ENCODE results near the gene ARHGAP8. TPM values are rescaled to one million over a fixed set of nuclear protein-coding genes. Genes with fewer than 3 reads are reported as not detected.
"Not testable (repeated sequence)": the region's sequence is repeated elsewhere in the genome, so short reads cannot be mapped to it uniquely, and the experiment has no call there.

ARHGAP8 gene
- total RNA-seq, 4 donors from 2014 or later, result 14.9 to 38.8 (median 18.3) TPM

DNA sequence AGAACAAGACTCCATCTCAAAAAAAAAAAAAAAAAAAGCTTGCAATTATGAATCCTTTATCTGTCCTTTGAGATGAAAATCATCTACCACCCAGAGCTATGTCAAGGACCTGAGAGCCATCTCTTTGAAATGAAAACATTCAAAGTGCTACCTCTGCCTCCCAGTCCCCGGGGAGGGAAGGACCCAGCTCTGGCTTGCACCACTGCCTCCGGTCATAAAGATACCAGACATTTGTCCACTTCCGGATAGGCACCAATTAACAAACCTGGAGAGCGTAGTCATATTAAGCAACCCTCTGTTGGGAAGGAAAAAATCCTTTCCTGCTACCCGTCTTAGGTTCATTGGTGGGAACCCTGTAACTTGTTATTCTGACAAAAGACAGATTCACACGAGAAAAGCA, 98.6 kb downstream of the ARHGAP8 start:
- no peak for TF ChIP-seq POLR2A (IDR thresholded peaks at IDR 0.05)
- TF ChIP-seq, protein P1, sequence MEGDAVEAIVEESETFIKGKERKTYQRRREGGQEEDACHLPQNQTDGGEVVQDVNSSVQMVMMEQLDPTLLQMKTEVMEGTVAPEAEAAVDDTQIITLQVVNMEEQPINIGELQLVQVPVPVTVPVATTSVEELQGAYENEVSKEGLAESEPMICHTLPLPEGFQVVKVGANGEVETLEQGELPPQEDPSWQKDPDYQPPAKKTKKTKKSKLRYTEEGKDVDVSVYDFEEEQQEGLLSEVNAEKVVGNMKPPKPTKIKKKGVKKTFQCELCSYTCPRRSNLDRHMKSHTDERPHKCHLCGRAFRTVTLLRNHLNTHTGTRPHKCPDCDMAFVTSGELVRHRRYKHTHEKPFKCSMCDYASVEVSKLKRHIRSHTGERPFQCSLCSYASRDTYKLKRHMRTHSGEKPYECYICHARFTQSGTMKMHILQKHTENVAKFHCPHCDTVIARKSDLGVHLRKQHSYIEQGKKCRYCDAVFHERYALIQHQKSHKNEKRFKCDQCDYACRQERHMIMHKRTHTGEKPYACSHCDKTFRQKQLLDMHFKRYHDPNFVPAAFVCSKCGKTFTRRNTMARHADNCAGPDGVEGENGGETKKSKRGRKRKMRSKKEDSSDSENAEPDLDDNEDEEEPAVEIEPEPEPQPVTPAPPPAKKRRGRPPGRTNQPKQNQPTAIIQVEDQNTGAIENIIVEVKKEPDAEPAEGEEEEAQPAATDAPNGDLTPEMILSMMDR (IDR thresholded peaks at IDR 0.05), result no peak
- no peak overlapping the region for H3K4me3 ChIP-seq
- H3K36me3 ChIP-seq, result no peaks in the 10 kb centered on the region
- H3K27ac ChIP-seq, result no peak overlapping the region
- H3K9me3 ChIP-seq, result no peaks in the 10 kb centered on the region
- peak in 1 of 3 donors; percentile 11 for DNase-seq
- H3K27me3 ChIP-seq, result no peaks in the 10 kb centered on the region
- no peaks in the 10 kb centered on the region for H3K4me1 ChIP-seq

- H3K27me3 ChIP-seq, H3K27ac ChIP-seq, H3K4me3 ChIP-seq, H3K9me3 ChIP-seq, H3K36me3 ChIP-seq, H3K4me1 ChIP-seq: not testable (repeated sequence)
- DNase-seq, result peak in 1 of 3 donors; percentile 3
Measured at GRCh38 chr22:44854641-44855040, 102.3 kb downstream of the ARHGAP8 start.

GRCh38 chr22:44855855-44856254, 103.5 kb downstream of the ARHGAP8 start:
- no peaks in the 10 kb centered on the region for H3K36me3 ChIP-seq
- no peaks in the 10 kb centered on the region for H3K27me3 ChIP-seq
- H3K9me3 ChIP-seq, result no peaks in the 10 kb centered on the region
- no peaks in the 10 kb centered on the region for H3K4me1 ChIP-seq
- peak in 1 of 3 donors; percentile 7 for DNase-seq
- no peak overlapping the region for H3K27ac ChIP-seq
- TF ChIP-seq, protein P1 (IDR thresholded peaks at IDR 0.05), result no peak
- no peak for TF ChIP-seq POLR2A (IDR thresholded peaks at IDR 0.05)
- no peak overlapping the region for H3K4me3 ChIP-seq

DNA sequence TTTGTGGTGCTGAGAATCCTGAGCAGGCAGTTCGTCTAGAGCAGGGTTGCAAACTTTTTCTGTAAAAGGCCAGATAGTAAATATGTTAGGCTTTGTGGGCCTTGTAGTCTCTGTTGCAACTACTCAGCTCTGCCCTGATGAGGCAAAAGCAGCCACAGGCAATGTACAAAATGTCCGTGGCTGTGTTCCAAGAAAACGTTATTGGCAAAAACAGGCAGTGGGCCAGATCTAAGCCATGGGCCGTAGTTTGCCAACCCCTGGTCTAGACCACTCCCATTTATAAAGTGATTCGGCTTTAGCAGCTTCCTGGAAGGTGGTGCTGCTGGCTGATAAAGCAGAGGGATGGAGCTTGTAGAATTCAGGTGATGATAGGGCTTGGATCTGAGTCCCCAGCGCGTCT, 106.4 kb downstream of the ARHGAP8 start:
- H3K9me3 ChIP-seq, H3K27me3 ChIP-seq, DNase-seq, H3K27ac ChIP-seq, H3K36me3 ChIP-seq, H3K4me3 ChIP-seq, H3K4me1 ChIP-seq: not testable (repeated sequence)

DNA sequence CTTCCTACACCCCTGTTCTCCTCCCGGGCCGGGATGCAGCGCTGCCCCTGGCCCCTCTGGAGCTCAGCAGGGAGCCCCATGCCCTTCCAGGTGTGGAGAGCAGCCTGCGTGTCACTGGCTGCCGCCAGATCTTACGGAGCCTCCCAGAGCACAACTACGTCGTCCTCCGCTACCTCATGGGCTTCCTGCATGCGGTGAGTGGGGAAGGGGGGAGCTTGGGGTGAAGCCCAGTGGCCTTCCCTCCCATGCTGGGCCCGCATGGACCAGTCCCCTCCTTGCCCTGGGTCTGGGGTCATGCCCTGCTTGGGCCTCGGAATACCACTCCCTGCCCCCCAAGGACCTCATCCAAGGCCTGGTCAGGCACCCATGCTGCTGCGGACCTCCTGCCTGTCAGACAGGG, 107.3 kb downstream of the ARHGAP8 start:
- DNase-seq, result peak in 1 of 3 donors; percentile 25
- TF ChIP-seq POLR2A (IDR thresholded peaks at IDR 0.05), result no peak
- TF ChIP-seq, protein P1 (IDR thresholded peaks at IDR 0.05), result no peak
- H3K4me3 ChIP-seq, result no peak overlapping the region
- no peak overlapping the region for H3K27ac ChIP-seq
- no peaks in the 10 kb centered on the region for H3K27me3 ChIP-seq
- no peaks in the 10 kb centered on the region for H3K36me3 ChIP-seq
- no peaks in the 10 kb centered on the region for H3K4me1 ChIP-seq
- no peaks in the 10 kb centered on the region for H3K9me3 ChIP-seq

GRCh38 chr22:44860311-44860710, 107.9 kb downstream of the ARHGAP8 start:
- no peak overlapping the region for H3K4me3 ChIP-seq
- H3K36me3 ChIP-seq, result no peaks in the 10 kb centered on the region
- no peaks in the 10 kb centered on the region for H3K27me3 ChIP-seq
- H3K4me1 ChIP-seq, result no peaks in the 10 kb centered on the region
- DNase-seq, result peak in 1 of 3 donors; percentile 5
- TF ChIP-seq, protein P1 (IDR thresholded peaks at IDR 0.05), result no peak
- no peak for TF ChIP-seq POLR2A (IDR thresholded peaks at IDR 0.05)
- H3K9me3 ChIP-seq, result no peaks in the 10 kb centered on the region
- H3K27ac ChIP-seq, result no peak overlapping the region

GRCh38 chr22:44861245-44861644, 108.9 kb downstream of the ARHGAP8 start:
- H3K36me3 ChIP-seq, result no peaks in the 10 kb centered on the region
- H3K27ac ChIP-seq, result no peak overlapping the region
- no peaks in the 10 kb centered on the region for H3K9me3 ChIP-seq
- H3K27me3 ChIP-seq, result no peaks in the 10 kb centered on the region
- no peak overlapping the region for H3K4me3 ChIP-seq
- DNase-seq, result no peak
- TF ChIP-seq, protein P1 (IDR thresholded peaks at IDR 0.05), result no peak
- TF ChIP-seq POLR2A (IDR thresholded peaks at IDR 0.05), result no peak
- H3K4me1 ChIP-seq, result no peaks in the 10 kb centered on the region
